ENCODE data around the gene AGGF1. TPM values are rescaled to one million over a fixed set of nuclear protein-coding genes. Genes with fewer than 3 reads are reported as not detected.

AGGF1 gene
- total and polyA plus RNA-seq, 2 experiments from 2014 or later, result 32.8 to 33.7 TPM

DNA sequence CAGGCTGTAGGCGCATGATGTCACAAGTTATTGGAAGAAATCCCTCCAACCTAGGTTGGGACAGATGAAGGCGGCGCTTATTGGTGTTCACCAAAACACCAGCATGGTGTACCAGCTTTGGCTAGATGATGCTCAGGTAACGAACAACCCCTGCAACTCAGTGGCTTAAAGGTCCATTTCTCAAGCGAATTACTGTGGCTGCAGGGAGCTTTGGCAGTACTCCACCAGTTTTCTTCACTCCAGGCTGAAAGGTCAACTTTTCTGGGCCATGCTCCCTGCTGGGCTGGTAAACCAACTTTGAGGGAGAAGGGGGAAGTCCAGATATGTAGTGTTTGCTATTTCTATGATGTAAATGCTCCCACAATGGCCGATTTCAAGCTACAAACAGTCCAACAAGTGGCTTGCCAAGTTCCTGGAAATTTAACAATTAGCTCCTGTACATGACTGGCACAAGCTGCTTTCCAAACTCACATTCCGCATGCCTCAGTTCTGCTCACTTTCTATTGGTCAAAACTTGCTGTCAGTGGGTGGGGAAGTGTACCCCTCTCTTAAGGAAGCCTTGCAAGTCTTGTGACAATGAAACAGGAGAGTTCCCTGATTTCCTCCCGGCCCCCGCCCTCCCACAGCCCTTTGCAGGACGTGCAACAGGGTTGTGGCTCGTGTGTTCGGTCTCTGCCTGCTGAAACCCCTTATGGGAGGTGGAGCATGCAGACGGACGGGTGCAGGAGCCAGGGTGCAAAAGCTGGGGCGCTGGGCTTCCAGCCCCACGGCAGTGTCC, 57.5 kb downstream of the AGGF1 start:
- Histone ChIP-seq H3K27ac (peak overlapping the region; percentile 96), H3K27me3 (no peaks in the 10 kb centered on the region), H3K9me3 (ENCODE audit: low read depth) (no peaks in the 10 kb centered on the region), H3K4me1 (ENCODE audit: low read depth) (peaks cover 15% of the 10 kb centered on the region), H3K36me3 (no peaks in the 10 kb centered on the region), H3K4me3 (peak overlapping the region; percentile 57)
- TF ChIP-seq CTCF (IDR thresholded peaks at IDR 0.05; ENCODE audit: low read depth, low read length), result no peak
- DNase-seq (ENCODE audit: low read depth in 1 of 2, low spot score in 1 of 2), result peak; percentile 3 to 81

- H3K4me3 ChIP-seq, result no peak overlapping the region
- no peaks in the 10 kb centered on the region for H3K27me3 ChIP-seq
- H3K4me1 ChIP-seq (ENCODE audit: low read depth), result no peaks in the 10 kb centered on the region
- H3K9me3 ChIP-seq (ENCODE audit: low read depth), result no peaks in the 10 kb centered on the region
- H3K36me3 ChIP-seq, result peaks cover 3% of the 10 kb centered on the region
- no peak for TF ChIP-seq CTCF (IDR thresholded peaks at IDR 0.05; ENCODE audit: low read depth, low read length)
- H3K27ac ChIP-seq, result no peak overlapping the region
- no peak for DNase-seq (ENCODE audit: low read depth in 1 of 2, low spot score in 1 of 2)
These were observed 65.0 kb downstream of the AGGF1 start for GRCh38 chr5:77095189-77095588.

GRCh38 chr5:77101298-77101697, 71.1 kb downstream of the AGGF1 start:
- H3K4me3 ChIP-seq, result no peak overlapping the region
- no peaks in the 10 kb centered on the region for H3K4me1 ChIP-seq (ENCODE audit: low read depth)
- TF ChIP-seq CTCF (IDR thresholded peaks at IDR 0.05; ENCODE audit: low read depth, low read length), result no peak
- no peaks in the 10 kb centered on the region for H3K36me3 ChIP-seq
- no peak overlapping the region for H3K27ac ChIP-seq
- DNase-seq (ENCODE audit: low read depth in 1 of 2, low spot score in 1 of 2), result peak in 1 of 2 donors; percentile 55
- H3K27me3 ChIP-seq, result no peaks in the 10 kb centered on the region
- no peaks in the 10 kb centered on the region for H3K9me3 ChIP-seq (ENCODE audit: low read depth)

GRCh38 chr5:77102549-77102948, 72.3 kb downstream of the AGGF1 start:
- no peak for TF ChIP-seq CTCF (IDR thresholded peaks at IDR 0.05; ENCODE audit: low read depth, low read length)
- DNase-seq (ENCODE audit: low read depth in 1 of 2, low spot score in 1 of 2), result no peak
- Histone ChIP-seq H3K4me1 (ENCODE audit: low read depth) (no peaks in the 10 kb centered on the region), H3K4me3 (no peak overlapping the region), H3K27ac (no peak overlapping the region), H3K27me3 (no peaks in the 10 kb centered on the region), H3K36me3 (no peaks in the 10 kb centered on the region), H3K9me3 (ENCODE audit: low read depth) (no peaks in the 10 kb centered on the region)

- H3K9me3 ChIP-seq (ENCODE audit: low read depth), result no peaks in the 10 kb centered on the region
- no peak overlapping the region for H3K27ac ChIP-seq
- H3K4me1 ChIP-seq (ENCODE audit: low read depth), result no peaks in the 10 kb centered on the region
- no peak for DNase-seq (ENCODE audit: low read depth in 1 of 2, low spot score in 1 of 2)
- no peak for TF ChIP-seq CTCF (IDR thresholded peaks at IDR 0.05; ENCODE audit: low read depth, low read length)
- H3K4me3 ChIP-seq, result no peak overlapping the region
- no peaks in the 10 kb centered on the region for H3K27me3 ChIP-seq
- no peaks in the 10 kb centered on the region for H3K36me3 ChIP-seq
These were observed 73.3 kb downstream of the AGGF1 start for GRCh38 chr5:77103457-77103856.
